ENCODE measurements around the gene LEF1.

DNA sequence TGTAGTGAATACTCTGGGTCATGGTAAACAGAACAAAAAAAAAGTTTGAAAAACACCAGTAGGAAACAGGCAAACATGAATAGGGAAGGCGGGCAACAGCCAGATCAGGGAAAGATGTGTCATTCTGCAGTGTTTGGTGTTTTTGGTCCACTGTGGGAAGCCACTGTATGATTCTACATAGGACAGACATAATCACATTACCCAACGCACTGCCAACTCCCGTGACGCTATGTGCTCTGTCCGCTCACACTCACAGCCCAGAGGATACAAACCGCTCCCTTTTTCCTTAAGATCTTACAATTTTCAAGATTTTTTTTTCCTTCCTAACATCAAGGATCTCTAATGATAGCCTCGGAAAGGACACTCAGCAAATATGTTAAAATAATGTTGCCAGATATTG, 119.7 kb downstream of the LEF1 start:
- TF ChIP-seq, protein P1, sequence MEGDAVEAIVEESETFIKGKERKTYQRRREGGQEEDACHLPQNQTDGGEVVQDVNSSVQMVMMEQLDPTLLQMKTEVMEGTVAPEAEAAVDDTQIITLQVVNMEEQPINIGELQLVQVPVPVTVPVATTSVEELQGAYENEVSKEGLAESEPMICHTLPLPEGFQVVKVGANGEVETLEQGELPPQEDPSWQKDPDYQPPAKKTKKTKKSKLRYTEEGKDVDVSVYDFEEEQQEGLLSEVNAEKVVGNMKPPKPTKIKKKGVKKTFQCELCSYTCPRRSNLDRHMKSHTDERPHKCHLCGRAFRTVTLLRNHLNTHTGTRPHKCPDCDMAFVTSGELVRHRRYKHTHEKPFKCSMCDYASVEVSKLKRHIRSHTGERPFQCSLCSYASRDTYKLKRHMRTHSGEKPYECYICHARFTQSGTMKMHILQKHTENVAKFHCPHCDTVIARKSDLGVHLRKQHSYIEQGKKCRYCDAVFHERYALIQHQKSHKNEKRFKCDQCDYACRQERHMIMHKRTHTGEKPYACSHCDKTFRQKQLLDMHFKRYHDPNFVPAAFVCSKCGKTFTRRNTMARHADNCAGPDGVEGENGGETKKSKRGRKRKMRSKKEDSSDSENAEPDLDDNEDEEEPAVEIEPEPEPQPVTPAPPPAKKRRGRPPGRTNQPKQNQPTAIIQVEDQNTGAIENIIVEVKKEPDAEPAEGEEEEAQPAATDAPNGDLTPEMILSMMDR (IDR thresholded peaks at IDR 0.05) = no peak
- no peak for TF ChIP-seq EZH2 (IDR thresholded peaks at IDR 0.05; ENCODE audit: borderline replicate concordance, insufficient read depth, low read depth, low read length, poor library complexity, severe bottlenecking)

Measured in B cell (primary cell).